NB4 (cell line): ENCODE results near the gene PMEL.

Source experiments
- DNase-seq: peaks from one replicate; pipeline ENCODE4 v3.0.0; 2010; ENCODE audit warnings: low read depth
- H3K4me3 ChIP-seq: one replicate; pipeline ENCODE4 v1.5.1; 2011; ENCODE audit warnings: mild to moderate bottlenecking, low read depth, low read length, moderate library complexity
- MYC ChIP-seq: IDR thresholded peaks from 2 replicates; pipeline ENCODE4 v1.6.1; 2011; ENCODE audit warnings: low read depth, low read length
- POLR2A ChIP-seq: IDR thresholded peaks from 2 replicates; pipeline ENCODE4 v1.6.1; 2011; ENCODE audit warnings: mild to moderate bottlenecking; ENCODE audit not compliant: insufficient read length; ENCODE audit errors: extremely low read depth
- TF ChIP-seq, protein P1 (sequence below): IDR thresholded peaks from 2 replicates; pipeline ENCODE4 v1.6.1; 2011; ENCODE audit warnings: low read depth, low read length
- TF ChIP-seq, protein P2 (sequence below): IDR thresholded peaks from one replicate; pipeline ENCODE4 v1.5.1; 2012; ENCODE audit warnings: low read depth, low read length

The PMEL gene

DNA sequence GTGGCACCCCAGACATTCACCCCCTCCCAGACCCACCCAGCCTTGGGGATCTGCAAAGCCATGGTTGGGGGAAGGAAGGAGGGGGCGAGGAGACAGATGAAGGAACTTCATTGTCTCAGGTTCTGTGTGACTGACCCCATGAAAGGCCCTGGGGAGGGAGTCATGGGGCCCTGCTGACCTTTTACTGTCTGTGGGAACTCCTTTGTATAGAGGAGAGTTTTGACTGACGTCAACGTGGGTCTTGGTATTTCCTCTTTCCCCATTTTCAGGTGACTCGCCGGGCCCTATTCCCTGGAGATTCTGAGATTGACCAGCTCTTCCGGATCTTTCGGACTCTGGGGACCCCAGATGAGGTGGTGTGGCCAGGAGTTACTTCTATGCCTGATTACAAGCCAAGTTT lies 4.9 kb upstream of the PMEL start:
- H3K4me3 ChIP-seq: no peak overlapping the region
- DNase-seq: peak; percentile 27
- TF ChIP-seq, protein P1, sequence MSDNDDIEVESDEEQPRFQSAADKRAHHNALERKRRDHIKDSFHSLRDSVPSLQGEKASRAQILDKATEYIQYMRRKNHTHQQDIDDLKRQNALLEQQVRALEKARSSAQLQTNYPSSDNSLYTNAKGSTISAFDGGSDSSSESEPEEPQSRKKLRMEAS: no peak
- TF ChIP-seq MYC (no peak), POLR2A (no peak)
- TF ChIP-seq, protein P2, sequence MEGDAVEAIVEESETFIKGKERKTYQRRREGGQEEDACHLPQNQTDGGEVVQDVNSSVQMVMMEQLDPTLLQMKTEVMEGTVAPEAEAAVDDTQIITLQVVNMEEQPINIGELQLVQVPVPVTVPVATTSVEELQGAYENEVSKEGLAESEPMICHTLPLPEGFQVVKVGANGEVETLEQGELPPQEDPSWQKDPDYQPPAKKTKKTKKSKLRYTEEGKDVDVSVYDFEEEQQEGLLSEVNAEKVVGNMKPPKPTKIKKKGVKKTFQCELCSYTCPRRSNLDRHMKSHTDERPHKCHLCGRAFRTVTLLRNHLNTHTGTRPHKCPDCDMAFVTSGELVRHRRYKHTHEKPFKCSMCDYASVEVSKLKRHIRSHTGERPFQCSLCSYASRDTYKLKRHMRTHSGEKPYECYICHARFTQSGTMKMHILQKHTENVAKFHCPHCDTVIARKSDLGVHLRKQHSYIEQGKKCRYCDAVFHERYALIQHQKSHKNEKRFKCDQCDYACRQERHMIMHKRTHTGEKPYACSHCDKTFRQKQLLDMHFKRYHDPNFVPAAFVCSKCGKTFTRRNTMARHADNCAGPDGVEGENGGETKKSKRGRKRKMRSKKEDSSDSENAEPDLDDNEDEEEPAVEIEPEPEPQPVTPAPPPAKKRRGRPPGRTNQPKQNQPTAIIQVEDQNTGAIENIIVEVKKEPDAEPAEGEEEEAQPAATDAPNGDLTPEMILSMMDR: no peak

DNA sequence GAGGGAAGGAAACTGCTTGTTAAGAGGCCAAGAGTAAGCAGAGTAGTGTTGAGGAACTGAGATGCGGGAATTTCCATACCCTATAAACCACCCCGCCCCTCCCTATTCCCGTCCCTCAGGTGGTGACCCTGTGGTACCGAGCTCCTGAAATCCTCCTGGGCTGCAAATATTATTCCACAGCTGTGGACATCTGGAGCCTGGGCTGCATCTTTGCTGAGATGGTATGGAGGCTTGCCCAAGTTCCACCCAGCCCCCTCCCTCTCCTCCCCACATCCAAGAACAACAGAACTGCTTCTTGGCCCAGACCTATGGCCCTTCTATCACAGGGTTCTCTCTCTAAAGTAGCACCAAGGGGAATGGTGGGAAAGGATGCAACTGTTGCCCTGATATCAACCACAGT lies 3.5 kb upstream of the PMEL start:
- DNase-seq: no peak
- no peak overlapping the region for H3K4me3 ChIP-seq
- TF ChIP-seq MYC (no peak), POLR2A (no peak)
- TF ChIP-seq, protein P1: no peak
- TF ChIP-seq, protein P2: no peak

DNA sequence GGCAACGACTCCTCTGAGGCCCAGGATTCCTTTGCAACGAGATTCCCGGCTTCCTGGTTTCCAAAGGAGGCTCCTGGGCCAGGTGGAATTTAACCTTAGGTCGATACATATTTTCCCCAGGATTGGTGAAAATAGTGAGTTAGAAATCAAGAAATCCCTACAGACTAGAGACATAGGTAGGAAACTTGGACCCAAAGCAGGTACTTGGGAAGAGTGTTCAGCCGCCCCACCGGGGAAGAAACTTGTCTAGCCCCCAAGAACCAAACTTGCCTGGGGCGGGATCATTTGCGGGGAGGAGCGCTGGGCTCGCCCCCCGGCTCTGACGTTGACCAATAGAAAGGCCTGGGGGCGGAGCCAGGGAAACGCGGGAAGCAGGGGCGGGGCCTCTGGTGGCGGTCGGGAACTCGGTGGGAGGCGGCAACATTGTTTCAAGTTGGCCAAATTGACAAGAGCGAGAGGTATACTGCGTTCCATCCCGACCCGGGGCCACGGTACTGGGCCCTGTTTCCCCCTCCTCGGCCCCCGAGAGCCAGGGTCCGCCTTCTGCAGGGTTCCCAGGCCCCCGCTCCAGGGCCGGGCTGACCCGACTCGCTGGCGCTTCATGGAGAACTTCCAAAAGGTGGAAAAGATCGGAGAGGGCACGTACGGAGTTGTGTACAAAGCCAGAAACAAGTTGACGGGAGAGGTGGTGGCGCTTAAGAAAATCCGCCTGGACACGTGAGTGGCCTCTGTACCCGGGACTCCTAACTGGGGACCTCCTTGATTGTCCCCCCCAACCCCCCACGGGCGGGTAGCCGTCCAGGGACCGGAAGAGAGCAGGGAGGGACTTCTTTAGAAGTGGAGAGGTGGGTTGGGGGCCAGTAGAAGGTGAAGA lies 803 bp upstream of the PMEL start, which contains the start of gene CDK2:
TSS of gene CDK2 (plus strand) at position 423 of the 874 bp plus-strand sequence. CDS start at position 602, 179 bp downstream.
- peak within 1 kb of the TSS; percentile 84 for H3K4me3 ChIP-seq
- TF ChIP-seq POLR2A (peak; percentile 75), MYC (peak; percentile 60)
- TF ChIP-seq, protein P1: no peak; the same call in 1 of the 2 replicates
- DNase-seq: peak; percentile 92

DNA sequence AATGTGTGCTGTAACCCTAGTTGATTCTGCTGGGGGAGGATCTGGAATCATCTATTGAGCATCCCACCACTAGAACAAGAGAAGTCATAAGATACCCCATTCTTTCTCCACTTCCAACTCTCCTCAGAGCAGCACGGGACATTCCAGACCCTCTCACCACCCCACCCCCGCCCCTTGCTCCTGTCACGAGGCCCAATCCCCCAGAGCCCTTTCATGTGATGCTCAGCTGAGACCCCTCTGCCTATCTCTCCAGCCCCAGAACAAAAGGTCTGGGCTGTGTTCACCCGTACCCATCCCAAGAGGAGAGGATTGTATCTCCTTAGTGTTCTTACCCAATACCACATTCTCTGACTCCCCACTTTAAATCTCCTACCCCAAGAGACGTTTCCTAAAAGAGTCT lies 602 bp downstream of the PMEL start:
- TF ChIP-seq POLR2A (no peak), MYC (no peak)
- TF ChIP-seq, protein P1: no peak
- TF ChIP-seq, protein P2: no peak
- no peak for DNase-seq
- H3K4me3 ChIP-seq: no peak overlapping the region

DNA sequence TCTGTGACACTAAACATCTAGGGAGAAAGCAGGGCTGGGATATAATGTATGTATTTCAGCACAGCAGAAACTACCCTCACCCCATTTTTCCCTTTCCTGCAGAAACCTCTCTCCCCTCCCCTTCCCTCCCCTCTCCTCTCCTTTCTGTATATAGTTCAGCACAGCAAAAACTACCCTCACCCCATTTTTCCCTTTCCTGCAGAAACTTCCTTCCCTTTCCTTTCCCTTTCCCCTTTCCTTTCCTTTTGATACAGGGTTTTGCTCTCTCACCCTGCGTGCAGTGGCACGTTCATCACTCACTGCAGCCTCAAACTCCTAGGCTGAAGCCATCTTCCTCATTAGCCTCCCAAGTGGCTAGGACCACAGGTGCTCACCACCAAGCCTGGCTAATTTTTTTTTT lies 2.1 kb downstream of the PMEL start:
- H3K4me3 ChIP-seq: no peak overlapping the region
- no peak for TF ChIP-seq POLR2A
- TF ChIP-seq, protein P2: no peak
- TF ChIP-seq MYC: no peak
- TF ChIP-seq, protein P1: no peak
- DNase-seq: no peak

DNA sequence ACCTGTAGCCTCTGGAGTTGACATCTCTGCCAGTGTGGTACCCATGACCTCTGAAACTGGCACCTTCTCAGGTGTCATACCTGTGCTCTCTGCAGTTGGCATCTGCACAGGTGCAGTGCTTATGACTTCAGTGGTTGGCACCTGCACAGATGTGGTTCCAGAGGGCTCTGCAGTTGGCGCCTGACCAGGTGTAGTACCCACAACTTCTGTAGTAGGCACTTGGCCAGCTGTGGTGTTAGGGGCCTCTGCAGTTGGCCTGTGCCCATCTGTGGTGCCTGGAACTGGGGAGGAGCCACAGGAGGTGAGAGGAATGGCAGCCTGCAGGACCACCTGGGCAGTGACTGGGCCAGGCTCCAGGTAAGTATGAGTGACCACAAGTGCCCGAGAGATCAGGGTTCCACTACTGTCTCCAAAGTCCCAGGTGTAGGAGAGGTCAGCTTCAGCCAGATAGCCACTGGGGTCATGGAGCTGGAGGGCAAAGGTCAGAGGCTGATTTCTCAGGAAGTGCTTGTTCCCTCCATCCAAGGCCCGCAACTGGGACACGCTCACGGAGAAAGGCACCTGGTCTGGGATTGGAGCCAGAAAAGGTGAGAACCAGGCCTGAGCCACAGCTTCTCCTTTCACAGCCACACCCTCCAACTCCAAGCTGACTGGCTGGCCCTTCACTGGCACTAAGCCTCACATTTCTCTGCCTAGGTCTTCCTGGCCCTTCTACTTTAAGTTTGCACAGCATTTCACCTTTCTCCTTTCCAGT lies 8.6 kb downstream of the PMEL start:
- TF ChIP-seq, protein P2: no peak
- TF ChIP-seq, protein P1: no peak
- TF ChIP-seq POLR2A: no peak
- no peak for TF ChIP-seq MYC
- no peak for DNase-seq
- H3K4me3 ChIP-seq: no peak overlapping the region
